ENCODE data around the gene ANKRD9.

DNA sequence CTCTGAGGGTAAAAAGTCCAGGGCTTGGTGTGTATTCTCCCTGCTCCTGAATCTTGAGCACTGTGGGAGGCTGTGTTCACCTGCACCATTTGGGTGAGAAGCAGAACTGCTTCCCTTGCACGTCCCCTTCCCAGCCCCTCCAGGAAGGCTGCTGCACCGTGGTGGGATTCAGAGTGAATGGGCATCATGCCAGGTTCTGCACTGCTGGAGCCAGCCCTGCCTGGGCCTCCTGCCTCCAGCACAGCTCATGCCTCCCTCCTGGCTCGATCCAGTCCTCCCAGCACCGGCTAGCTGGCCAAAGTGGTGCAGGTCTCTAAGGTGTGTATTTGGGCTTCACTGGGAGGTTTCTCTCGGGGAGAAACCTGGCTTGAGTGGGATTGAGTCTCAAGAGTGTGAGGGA, 54.9 kb downstream of the ANKRD9 start:
- TF ChIP-seq ARNTL (CRISPR knock-in tag; IDR thresholded peaks at IDR 0.05; ENCODE audit: borderline replicate concordance, low read depth) (no peak), PATZ1 (CRISPR knock-in tag; IDR thresholded peaks at IDR 0.05; ENCODE audit: borderline replicate concordance) (no peak), CSDC2 (CRISPR knock-in tag; IDR thresholded peaks at IDR 0.05) (no peak), ZFP30 (CRISPR knock-in tag; IDR thresholded peaks at IDR 0.05) (no peak), RARB (CRISPR knock-in tag; IDR thresholded peaks at IDR 0.05) (no peak), ESRRG (CRISPR knock-in tag; IDR thresholded peaks at IDR 0.05) (no peak), ISL1 (CRISPR knock-in tag; IDR thresholded peaks at IDR 0.05) (no peak), ZNF8 (CRISPR knock-in tag; IDR thresholded peaks at IDR 0.05) (no peak), BACH2 (CRISPR knock-in tag; IDR thresholded peaks at IDR 0.05; ENCODE audit: borderline replicate concordance) (no peak)
- TF ChIP-seq, protein P1, sequence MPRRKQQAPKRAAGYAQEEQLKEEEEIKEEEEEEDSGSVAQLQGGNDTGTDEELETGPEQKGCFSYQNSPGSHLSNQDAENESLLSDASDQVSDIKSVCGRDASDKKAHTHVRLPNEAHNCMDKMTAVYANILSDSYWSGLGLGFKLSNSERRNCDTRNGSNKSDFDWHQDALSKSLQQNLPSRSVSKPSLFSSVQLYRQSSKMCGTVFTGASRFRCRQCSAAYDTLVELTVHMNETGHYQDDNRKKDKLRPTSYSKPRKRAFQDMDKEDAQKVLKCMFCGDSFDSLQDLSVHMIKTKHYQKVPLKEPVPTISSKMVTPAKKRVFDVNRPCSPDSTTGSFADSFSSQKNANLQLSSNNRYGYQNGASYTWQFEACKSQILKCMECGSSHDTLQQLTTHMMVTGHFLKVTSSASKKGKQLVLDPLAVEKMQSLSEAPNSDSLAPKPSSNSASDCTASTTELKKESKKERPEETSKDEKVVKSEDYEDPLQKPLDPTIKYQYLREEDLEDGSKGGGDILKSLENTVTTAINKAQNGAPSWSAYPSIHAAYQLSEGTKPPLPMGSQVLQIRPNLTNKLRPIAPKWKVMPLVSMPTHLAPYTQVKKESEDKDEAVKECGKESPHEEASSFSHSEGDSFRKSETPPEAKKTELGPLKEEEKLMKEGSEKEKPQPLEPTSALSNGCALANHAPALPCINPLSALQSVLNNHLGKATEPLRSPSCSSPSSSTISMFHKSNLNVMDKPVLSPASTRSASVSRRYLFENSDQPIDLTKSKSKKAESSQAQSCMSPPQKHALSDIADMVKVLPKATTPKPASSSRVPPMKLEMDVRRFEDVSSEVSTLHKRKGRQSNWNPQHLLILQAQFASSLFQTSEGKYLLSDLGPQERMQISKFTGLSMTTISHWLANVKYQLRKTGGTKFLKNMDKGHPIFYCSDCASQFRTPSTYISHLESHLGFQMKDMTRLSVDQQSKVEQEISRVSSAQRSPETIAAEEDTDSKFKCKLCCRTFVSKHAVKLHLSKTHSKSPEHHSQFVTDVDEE (CRISPR knock-in tag; IDR thresholded peaks at IDR 0.05): no peak
